ENCODE results near the gene GPR35. TPM values are rescaled to one million over a fixed set of nuclear protein-coding genes. Genes with fewer than 3 reads are reported as not detected.
A peak's percentile ranks its signal among the peaks of the same experiment; 100 is the strongest.

Gene GPR35
- total RNA-seq, 1 experiment from 2014 or later: 2.7 TPM

- TF ChIP-seq, protein P1, sequence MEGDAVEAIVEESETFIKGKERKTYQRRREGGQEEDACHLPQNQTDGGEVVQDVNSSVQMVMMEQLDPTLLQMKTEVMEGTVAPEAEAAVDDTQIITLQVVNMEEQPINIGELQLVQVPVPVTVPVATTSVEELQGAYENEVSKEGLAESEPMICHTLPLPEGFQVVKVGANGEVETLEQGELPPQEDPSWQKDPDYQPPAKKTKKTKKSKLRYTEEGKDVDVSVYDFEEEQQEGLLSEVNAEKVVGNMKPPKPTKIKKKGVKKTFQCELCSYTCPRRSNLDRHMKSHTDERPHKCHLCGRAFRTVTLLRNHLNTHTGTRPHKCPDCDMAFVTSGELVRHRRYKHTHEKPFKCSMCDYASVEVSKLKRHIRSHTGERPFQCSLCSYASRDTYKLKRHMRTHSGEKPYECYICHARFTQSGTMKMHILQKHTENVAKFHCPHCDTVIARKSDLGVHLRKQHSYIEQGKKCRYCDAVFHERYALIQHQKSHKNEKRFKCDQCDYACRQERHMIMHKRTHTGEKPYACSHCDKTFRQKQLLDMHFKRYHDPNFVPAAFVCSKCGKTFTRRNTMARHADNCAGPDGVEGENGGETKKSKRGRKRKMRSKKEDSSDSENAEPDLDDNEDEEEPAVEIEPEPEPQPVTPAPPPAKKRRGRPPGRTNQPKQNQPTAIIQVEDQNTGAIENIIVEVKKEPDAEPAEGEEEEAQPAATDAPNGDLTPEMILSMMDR (conservative IDR thresholded peaks at IDR 0.05; ENCODE audit: low read depth, low read length): no peak
- TF ChIP-seq EZH2 (IDR thresholded peaks at IDR 0.05; ENCODE audit: borderline replicate concordance, low read depth, low read length, poor library complexity, severe bottlenecking): no peak
- Histone ChIP-seq H3K27ac (ENCODE audit: low read depth, low read length, poor library complexity, severe bottlenecking) (no peak overlapping the region), H3K9me3 (ENCODE audit: low read depth, low read length, poor library complexity, severe bottlenecking) (no peaks in the 10 kb centered on the region), H3K27me3 (replicated peaks; ENCODE audit: insufficient read depth, low read depth, low read length, poor library complexity) (no peaks in the 10 kb centered on the region), H3K4me1 (ENCODE audit: insufficient read depth, low read length, poor library complexity, severe bottlenecking) (peaks cover 10% of the 10 kb centered on the region), H3K4me3 (ENCODE audit: low read depth, low read length, poor library complexity, severe bottlenecking) (no peak overlapping the region), H3K36me3 (ENCODE audit: insufficient read depth, low read length, poor library complexity, severe bottlenecking) (peaks cover 8% of the 10 kb centered on the region)
- no peak for DNase-seq (ENCODE audit: low spot score)
- CTCF ChIA-PET: no interaction called here
- no TSS peak for BruUV-seq (replicated peaks)
- POLR2A ChIA-PET (ENCODE audit: low non-redundant PET): no interaction called here
- intact Hi-C loops (cut with micrococcal nuclease; ENCODE audit: unreplicated experiment): no loop called here
These were observed 42.5 kb upstream of the GPR35 start for GRCh38 chr2:240582781-240583180.

GRCh38 chr2:240583774-240584173 lies 41.5 kb upstream of the GPR35 start:
- H3K4me3 ChIP-seq (ENCODE audit: low read depth, low read length, poor library complexity, severe bottlenecking): no peak overlapping the region
- peaks cover 8% of the 10 kb centered on the region for H3K36me3 ChIP-seq (ENCODE audit: insufficient read depth, low read length, poor library complexity, severe bottlenecking)
- TF ChIP-seq EZH2 (IDR thresholded peaks at IDR 0.05; ENCODE audit: borderline replicate concordance, low read depth, low read length, poor library complexity, severe bottlenecking): no peak
- TF ChIP-seq, protein P1 (conservative IDR thresholded peaks at IDR 0.05; ENCODE audit: low read depth, low read length): no peak
- H3K9me3 ChIP-seq (ENCODE audit: low read depth, low read length, poor library complexity, severe bottlenecking): no peaks in the 10 kb centered on the region
- H3K4me1 ChIP-seq (ENCODE audit: insufficient read depth, low read length, poor library complexity, severe bottlenecking): peaks cover 20% of the 10 kb centered on the region
- intact Hi-C loops (cut with micrococcal nuclease; ENCODE audit: unreplicated experiment): no loop called here
- DNase-seq (ENCODE audit: low spot score): no peak
- H3K27ac ChIP-seq (ENCODE audit: low read depth, low read length, poor library complexity, severe bottlenecking): no peak overlapping the region
- CTCF ChIA-PET: no interaction called here
- no TSS peak for BruUV-seq (replicated peaks)
- no peaks in the 10 kb centered on the region for H3K27me3 ChIP-seq (replicated peaks; ENCODE audit: insufficient read depth, low read depth, low read length, poor library complexity)
- POLR2A ChIA-PET (ENCODE audit: low non-redundant PET): no interaction called here

DNA sequence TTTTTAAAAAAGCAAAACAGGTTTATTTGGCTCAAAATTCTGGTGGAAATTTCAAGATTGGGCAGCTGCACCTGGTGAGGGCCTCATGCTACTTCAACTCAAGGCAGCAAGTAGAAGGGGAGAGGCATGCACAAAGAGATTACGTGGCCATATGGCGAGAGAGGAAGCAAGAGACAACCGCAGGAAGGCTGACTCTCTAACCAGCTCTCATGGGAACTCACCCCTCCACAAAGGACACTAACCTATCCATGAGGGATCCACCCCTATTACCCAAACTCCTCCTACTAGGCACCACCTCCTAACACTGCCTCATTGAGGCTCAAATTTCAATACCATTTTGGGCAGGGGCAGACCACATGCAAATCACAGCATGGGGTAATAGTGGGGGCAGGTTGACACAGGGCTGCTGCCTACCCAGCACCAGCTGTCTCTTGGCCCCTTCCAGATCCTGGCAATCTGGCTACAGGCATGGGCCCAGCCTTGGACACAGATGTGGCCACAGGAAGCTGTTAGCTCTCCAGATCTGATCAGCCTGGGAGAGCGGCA lies 40.7 kb upstream of the GPR35 start:
- CTCF ChIA-PET: interaction anchor here (2.8 kb wide), 1 partner anchor 18 kb away, joined by 14 read pairs; no protein-coding TSS in a partner anchor
- intact Hi-C loops (cut with micrococcal nuclease; ENCODE audit: unreplicated experiment): no loop called here

More for the DNA sequence above, 40.7 kb upstream of the GPR35 start:
- H3K27ac ChIP-seq (ENCODE audit: low read depth, low read length, poor library complexity, severe bottlenecking): peak overlapping the region; percentile 97
- peak overlapping the region; percentile 96 for H3K4me3 ChIP-seq (ENCODE audit: low read depth, low read length, poor library complexity, severe bottlenecking)
- H3K27me3 ChIP-seq (replicated peaks; ENCODE audit: insufficient read depth, low read depth, low read length, poor library complexity): no peaks in the 10 kb centered on the region
- no TSS peak for BruUV-seq (replicated peaks)
- DNase-seq (ENCODE audit: low spot score): peak; percentile 77
- H3K36me3 ChIP-seq (ENCODE audit: insufficient read depth, low read length, poor library complexity, severe bottlenecking): peaks cover 8% of the 10 kb centered on the region
- POLR2A ChIA-PET (ENCODE audit: low non-redundant PET): no interaction called here
- no peak for TF ChIP-seq EZH2 (IDR thresholded peaks at IDR 0.05; ENCODE audit: borderline replicate concordance, low read depth, low read length, poor library complexity, severe bottlenecking)
- TF ChIP-seq, protein P1 (conservative IDR thresholded peaks at IDR 0.05; ENCODE audit: low read depth, low read length): no peak
- peaks cover 28% of the 10 kb centered on the region for H3K4me1 ChIP-seq (ENCODE audit: insufficient read depth, low read length, poor library complexity, severe bottlenecking)
- H3K9me3 ChIP-seq (ENCODE audit: low read depth, low read length, poor library complexity, severe bottlenecking): no peaks in the 10 kb centered on the region
